Mesothelial cell of epicardium (in vitro differentiated cells): ENCODE measurements around the gene PCSK6. TPM values are rescaled to one million over a fixed set of nuclear protein-coding genes. Genes with fewer than 3 reads are reported as not detected.

ENCODE experiments used
- DNase-seq, 2 experiments: peaks; one replicate each; pipeline ENCODE4 v3.0.0; 2021; ENCODE audit warnings: low spot score in 2 of 2; ENCODE audit not compliant: unreplicated experiment in 2 of 2
- H3K27ac Mint-ChIP-seq: 2 replicates; pipeline ENCODE4 v1.8.0; 2021; ENCODE audit warnings: mixed read lengths
- H3K27me3 Mint-ChIP-seq: 2 replicates; pipeline ENCODE4 v1.8.0; 2021; ENCODE audit warnings: low read depth, mixed read lengths
- H3K36me3 Mint-ChIP-seq: 2 replicates; pipeline ENCODE4 v1.8.0; 2021; ENCODE audit warnings: mixed read lengths
- H3K4me1 Mint-ChIP-seq: 2 replicates; pipeline ENCODE4 v1.8.0; 2021; ENCODE audit warnings: mixed read lengths
- H3K4me3 Mint-ChIP-seq: 2 replicates; pipeline ENCODE4 v1.8.0; 2021; ENCODE audit warnings: mild to moderate bottlenecking, moderate library complexity, mixed read lengths
- H3K9me3 Mint-ChIP-seq: 2 replicates; pipeline ENCODE4 v1.8.0; 2021; ENCODE audit warnings: mixed read lengths
- total RNA-seq: library from RNA; stranded (reverse); gene quantifications from 3 replicates; pipeline ENCODE4 v1.2.1, GENCODE V29; 2021
- TF ChIP-seq, protein P1 (sequence below): fragments of 200-600 bp; sonication (generic); IDR thresholded peaks from one replicate; pipeline ENCODE4 v1.5.0; 2021; ENCODE audit warnings: antibody characterized with exemption; ENCODE audit not compliant: unreplicated experiment

Gene PCSK6
- total RNA-seq, 1 donor from 2014 or later = 4.5 TPM

- TF ChIP-seq, protein P1, sequence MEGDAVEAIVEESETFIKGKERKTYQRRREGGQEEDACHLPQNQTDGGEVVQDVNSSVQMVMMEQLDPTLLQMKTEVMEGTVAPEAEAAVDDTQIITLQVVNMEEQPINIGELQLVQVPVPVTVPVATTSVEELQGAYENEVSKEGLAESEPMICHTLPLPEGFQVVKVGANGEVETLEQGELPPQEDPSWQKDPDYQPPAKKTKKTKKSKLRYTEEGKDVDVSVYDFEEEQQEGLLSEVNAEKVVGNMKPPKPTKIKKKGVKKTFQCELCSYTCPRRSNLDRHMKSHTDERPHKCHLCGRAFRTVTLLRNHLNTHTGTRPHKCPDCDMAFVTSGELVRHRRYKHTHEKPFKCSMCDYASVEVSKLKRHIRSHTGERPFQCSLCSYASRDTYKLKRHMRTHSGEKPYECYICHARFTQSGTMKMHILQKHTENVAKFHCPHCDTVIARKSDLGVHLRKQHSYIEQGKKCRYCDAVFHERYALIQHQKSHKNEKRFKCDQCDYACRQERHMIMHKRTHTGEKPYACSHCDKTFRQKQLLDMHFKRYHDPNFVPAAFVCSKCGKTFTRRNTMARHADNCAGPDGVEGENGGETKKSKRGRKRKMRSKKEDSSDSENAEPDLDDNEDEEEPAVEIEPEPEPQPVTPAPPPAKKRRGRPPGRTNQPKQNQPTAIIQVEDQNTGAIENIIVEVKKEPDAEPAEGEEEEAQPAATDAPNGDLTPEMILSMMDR = no peak
- Mint-ChIP-seq H3K36me3 (no peaks in the 10 kb centered on the region), H3K4me3 (no peak overlapping the region), H3K9me3 (no peaks in the 10 kb centered on the region), H3K4me1 (no peaks in the 10 kb centered on the region), H3K27me3 (peaks cover 8% of the 10 kb centered on the region), H3K27ac (no peak overlapping the region)
- DNase-seq = no peak
These were observed 176.3 kb downstream of the PCSK6 start for GRCh38 chr15:101313041-101313761.

DNA sequence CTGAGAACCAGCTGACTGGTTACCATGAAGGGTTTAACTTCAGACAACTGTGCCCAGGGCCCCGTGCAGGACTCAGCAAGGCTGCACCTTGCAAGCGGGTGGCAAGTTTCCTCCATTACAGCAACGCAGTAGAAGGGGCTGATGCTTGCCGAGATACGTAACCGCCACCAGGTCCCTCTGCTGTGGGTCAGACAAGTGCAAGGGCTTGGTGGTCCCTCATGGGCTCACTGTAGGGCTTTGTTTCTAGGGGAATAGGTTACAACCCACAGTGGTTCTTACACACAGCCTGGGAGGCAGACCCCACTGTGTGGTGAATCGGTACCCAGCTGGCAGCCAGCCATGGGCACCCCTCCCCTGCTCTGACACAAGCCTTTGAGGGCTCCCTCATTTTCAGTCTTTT, 179.0 kb downstream of the PCSK6 start:
- Mint-ChIP-seq H3K4me3 (no peak overlapping the region), H3K27me3 (peaks cover 3% of the 10 kb centered on the region), H3K9me3 (no peaks in the 10 kb centered on the region), H3K27ac (no peak overlapping the region), H3K4me1 (no peaks in the 10 kb centered on the region), H3K36me3 (no peaks in the 10 kb centered on the region)
- TF ChIP-seq, protein P1 = no peak
- DNase-seq = no peak

DNA sequence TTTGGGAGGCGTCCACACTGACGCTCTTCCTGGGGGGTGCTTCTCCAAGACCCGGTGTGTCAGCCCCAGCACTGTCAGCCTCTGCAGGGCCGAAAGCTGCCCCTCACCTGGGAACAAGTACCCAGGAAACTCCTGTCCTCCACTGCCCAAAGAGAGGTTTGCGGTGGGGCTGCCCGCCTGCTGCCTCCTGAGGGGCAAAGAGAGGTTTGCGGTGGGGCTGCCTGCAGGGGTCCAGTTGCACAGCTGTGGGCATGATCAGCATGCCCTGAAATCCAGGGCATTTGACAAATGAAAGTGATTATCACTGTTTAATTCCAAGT, 179.4 kb downstream of the PCSK6 start:
- Mint-ChIP-seq H3K4me3 (no peak overlapping the region), H3K9me3 (no peaks in the 10 kb centered on the region), H3K36me3 (no peaks in the 10 kb centered on the region), H3K4me1 (no peaks in the 10 kb centered on the region), H3K27ac (no peak overlapping the region), H3K27me3 (peaks cover 3% of the 10 kb centered on the region)
- no peak for DNase-seq
- TF ChIP-seq, protein P1 = no peak

- Mint-ChIP-seq H3K36me3 (no peaks in the 10 kb centered on the region), H3K4me3 (no peak overlapping the region), H3K27me3 (peaks cover 2% of the 10 kb centered on the region), H3K9me3 (no peaks in the 10 kb centered on the region), H3K4me1 (no peaks in the 10 kb centered on the region), H3K27ac (no peak overlapping the region)
- TF ChIP-seq, protein P1 = no peak
- DNase-seq = no peak
These were observed 179.9 kb downstream of the PCSK6 start for GRCh38 chr15:101309436-101310160.

DNA sequence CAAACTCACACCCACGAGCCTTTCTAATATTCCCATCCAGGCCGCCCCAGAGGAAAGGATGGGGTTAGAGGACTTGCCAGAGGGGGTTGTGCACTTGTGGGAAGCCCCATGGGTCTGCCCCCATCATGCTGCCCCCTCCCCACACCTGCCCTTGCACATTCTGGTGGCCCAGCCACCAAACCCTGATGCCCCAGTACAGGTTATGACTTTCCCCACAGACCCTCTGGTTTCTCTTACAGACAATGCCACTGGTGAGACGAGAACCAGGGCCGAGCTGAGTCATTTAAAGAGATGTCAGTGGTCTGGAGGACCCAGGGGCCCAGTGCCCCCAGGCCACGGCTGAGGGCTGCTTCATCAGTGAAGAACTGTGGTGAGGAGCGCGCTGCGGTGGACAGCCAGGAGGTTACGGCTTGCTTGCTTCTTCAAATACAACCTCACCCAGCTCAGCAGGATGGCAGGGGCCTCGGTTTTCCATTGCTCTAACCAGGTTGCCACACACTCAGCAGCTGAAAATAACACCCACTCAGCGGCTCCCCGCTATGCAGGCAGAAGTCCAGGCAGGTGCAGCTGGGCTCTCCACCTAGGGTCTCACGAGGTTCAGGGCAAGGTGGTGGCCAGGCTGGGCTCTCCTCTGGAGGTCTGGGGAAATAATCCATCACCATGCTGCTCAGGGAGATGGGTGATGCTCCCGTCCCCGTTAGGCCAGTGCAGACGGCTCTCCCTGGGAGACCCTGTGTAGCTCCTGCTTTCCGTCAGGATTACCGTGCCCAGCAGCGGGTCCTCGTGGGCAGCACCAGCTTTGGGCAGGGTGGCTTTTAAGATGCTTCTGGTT, 180.7 kb downstream of the PCSK6 start:
- no peak overlapping the region for H3K27ac Mint-ChIP-seq
- H3K27me3 Mint-ChIP-seq = peaks cover 2% of the 10 kb centered on the region
- no peak overlapping the region for H3K4me3 Mint-ChIP-seq
- H3K9me3 Mint-ChIP-seq = no peaks in the 10 kb centered on the region
- no peaks in the 10 kb centered on the region for H3K36me3 Mint-ChIP-seq
- TF ChIP-seq, protein P1 = no peak
- H3K4me1 Mint-ChIP-seq = no peaks in the 10 kb centered on the region
- DNase-seq = no peak
